Epithelial cell of proximal tubule (primary cell): ENCODE data around the gene PLEKHO2. TPM values are rescaled to one million over a fixed set of nuclear protein-coding genes. Genes with fewer than 3 reads are reported as not detected.

Experiments used
- DNase-seq: peaks from one replicate; pipeline ENCODE4 v3.0.0-alpha.2; 2011; ENCODE audit warnings: low read depth
- H3K4me3 ChIP-seq: 2 replicates; pipeline ENCODE4 v1.5.1; 2011; ENCODE audit warnings: low read depth, mild to moderate bottlenecking, low read length
- CTCF ChIP-seq: conservative IDR thresholded peaks from 2 replicates; pipeline ENCODE4 v1.5.1; 2012; ENCODE audit warnings: low read depth, mild to moderate bottlenecking, low read length
- total RNA-seq: library from RNA; depleted of rRNA; stranded (reverse); fragments of >200 nt; gene quantifications from 2 replicates; pipeline ENCODE4 v1.2.3, GENCODE V29; 2015

Gene PLEKHO2
- total RNA-seq, 1 donor from 2014 or later: 3.9 TPM

- no peak for TF ChIP-seq CTCF
- DNase-seq: no peak
- H3K4me3 ChIP-seq: peak overlapping the region; percentile 29
These were observed 2.9 kb downstream of the PLEKHO2 start for GRCh38 chr15:64844576-64845145.

GRCh38 chr15:64845183-64845611, 3.5 kb downstream of the PLEKHO2 start:
- H3K4me3 ChIP-seq: peak overlapping the region; percentile 29
- TF ChIP-seq CTCF: no peak

GRCh38 chr15:64845831-64846595, 4.3 kb downstream of the PLEKHO2 start:
- TF ChIP-seq CTCF: no peak
- DNase-seq: no peak
- no peak overlapping the region for H3K4me3 ChIP-seq

More at GRCh38 chr15:64845183-64845611, 3.5 kb downstream of the PLEKHO2 start:
- DNase-seq: no peak

GRCh38 chr15:64847016-64847415, 5.3 kb downstream of the PLEKHO2 start:
- H3K4me3 ChIP-seq: no peak overlapping the region
- no peak for TF ChIP-seq CTCF
- DNase-seq: no peak

GRCh38 chr15:64847448-64847847, 5.7 kb downstream of the PLEKHO2 start:
- TF ChIP-seq CTCF: no peak
- no peak overlapping the region for H3K4me3 ChIP-seq
- no peak for DNase-seq

GRCh38 chr15:64847876-64848716, 6.4 kb downstream of the PLEKHO2 start:
- no peak overlapping the region for H3K4me3 ChIP-seq
- no peak for TF ChIP-seq CTCF
- no peak for DNase-seq
